HG02970 (cell line): ENCODE results near the gene SYPL2.

Experiments
- ATAC-seq: cut with Tn5 transposase; IDR thresholded peaks from one replicate; pipeline ENCODE4 v1.9.1; 2021; ENCODE audit warnings: mild to moderate bottlenecking, moderate library complexity, moderate number of reproducible peaks; ENCODE audit not compliant: unreplicated experiment, low FRiP score

SYPL2 gene

GRCh38 chr1:109490029-109490933 is 23.9 kb downstream of the SYPL2 start:
- no peak for ATAC-seq

DNA sequence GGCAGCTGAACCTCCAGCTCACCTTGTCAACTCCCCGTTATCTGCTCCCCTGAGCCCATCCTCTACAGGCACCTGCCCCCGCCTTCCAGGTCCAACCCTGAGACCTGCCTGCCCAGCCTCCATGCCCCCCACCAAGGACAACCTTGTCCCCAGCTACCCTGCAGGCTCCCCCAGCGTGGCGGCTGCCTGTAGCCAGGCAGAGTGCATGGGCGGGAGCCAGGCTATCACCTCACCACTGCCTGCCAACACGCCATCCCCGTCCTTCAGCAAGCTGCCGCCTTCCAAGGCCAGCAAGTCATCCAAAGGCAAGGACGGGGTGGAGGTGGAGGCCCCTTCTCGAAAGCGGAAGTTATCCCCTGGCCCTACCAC is 24.6 kb downstream of the SYPL2 start:
- ATAC-seq, result no peak

DNA sequence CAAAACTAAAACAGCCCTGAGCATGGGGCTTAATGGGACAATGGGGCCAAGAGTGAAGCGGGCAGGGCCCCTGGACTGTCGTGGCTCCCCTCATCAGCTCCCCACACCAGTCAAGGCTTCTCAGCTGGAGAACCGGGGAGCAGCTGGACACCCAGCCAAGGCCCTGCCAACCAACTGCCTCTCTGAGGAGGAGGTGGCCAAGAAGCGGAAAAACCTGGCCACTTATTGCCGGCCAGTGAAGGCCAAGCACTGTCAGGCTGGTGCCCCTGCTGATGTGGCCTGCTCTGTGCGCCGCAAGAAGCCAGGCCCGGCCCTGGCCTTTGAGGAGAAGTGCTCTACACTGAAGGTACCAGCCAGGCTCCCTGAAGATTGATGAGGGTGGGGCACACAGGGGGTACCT is 25.0 kb downstream of the SYPL2 start:
- no peak for ATAC-seq

- no peak for ATAC-seq
These were observed 26.4 kb downstream of the SYPL2 start for GRCh38 chr1:109492779-109493178.

DNA sequence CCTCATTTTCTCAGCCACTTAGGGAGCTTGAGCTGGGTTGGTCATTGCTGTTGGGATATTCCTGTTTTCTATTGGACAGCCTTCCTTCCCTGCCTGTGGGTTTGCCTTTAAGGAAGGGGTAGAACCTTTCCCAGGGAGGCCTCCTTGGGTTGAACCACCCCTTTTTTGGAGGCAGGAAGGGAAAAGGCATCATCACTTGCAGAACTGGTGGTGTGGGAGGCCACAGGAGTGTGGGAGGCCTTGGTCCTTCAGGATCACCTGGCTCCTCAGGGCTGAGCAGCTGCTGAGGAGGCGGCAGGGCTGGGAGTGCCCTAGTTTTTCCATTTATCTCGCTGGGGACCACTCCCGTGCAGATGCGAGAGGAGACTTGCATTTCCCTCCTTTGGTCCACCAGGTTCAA is 26.9 kb downstream of the SYPL2 start:
- ATAC-seq, result no peak

DNA sequence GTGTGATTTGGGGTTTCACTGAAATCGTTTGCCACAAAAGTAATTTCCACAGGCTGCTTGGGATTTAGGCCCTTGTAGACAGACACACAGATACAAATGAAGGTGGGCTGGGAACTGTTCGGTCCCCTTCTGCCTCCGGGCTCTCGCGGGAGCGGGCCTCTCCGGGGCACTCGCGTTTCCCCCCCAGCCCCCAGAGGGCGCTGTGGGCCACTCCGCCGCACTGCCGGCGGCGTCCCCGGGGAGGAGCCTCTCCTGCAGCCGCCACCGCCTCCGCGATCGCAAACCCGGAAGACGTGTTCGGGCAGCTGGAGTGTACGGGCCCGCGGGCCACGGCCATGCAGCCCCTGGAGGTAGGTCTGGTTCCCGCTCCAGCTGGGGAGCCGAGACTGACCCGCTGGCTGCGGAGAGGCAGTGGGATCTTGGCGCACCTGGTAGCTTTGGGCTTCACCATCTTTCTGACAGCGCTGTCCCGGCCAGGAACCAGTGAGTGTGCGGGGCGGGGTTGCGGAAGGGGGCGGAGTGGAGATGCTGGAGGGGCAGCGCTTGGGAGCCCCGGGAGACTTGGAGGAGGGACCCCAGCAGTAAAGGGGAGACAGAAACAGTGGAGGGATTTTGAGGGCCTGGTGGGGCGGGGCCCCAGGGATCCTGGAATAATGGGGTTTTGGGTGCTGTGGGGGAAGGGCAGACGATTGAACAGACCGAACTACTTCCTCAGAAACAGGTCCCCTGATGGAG is 27.6 kb downstream of the SYPL2 start, which contains the start of gene CYB561D1:
CYB561D1 (plus strand) TSS at position 290 of the 735 bp plus-strand sequence; CDS start at position 336, 46 bp downstream.
- peak; percentile 83 for ATAC-seq

GRCh38 chr1:109495738-109496137 is 29.4 kb downstream of the SYPL2 start:
- ATAC-seq, result no peak

DNA sequence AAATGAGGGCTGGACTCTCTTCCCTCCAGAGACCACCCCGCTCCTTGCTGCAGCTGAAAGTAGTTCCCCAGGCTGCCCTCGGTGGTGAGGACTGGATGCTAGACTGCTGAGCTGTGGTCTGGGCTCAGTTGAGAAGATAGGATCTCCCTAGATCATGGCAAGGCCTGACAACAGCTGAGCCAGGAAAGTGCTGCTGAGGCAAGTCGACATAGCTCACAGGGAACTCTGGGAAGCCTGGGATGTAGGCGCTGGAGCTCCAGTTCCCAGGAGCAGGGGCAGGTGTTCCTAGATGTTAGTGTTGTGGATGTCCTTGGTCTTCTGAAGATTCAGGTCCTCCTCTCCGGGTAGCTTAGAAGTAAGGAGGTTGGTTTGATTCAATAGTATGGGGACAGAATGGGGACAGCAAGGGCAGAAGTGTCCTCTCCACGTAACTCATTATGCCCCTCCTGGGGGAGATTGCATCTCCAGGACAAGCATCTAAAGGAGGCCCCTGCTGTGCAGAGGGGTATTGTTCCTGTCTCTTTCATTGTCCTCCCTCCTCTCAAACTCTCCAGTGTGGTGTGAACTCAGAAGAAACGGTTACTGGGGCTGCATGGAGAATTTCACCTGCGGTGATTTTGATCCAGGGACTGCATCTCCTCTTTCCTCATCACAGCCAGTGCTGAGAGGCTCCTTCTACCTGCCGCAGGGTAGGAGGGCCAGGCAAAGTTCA is 31.3 kb downstream of the SYPL2 start:
- ATAC-seq, result no peak

- ATAC-seq, result no peak
These were observed 31.9 kb downstream of the SYPL2 start for GRCh38 chr1:109498161-109498801.

DNA sequence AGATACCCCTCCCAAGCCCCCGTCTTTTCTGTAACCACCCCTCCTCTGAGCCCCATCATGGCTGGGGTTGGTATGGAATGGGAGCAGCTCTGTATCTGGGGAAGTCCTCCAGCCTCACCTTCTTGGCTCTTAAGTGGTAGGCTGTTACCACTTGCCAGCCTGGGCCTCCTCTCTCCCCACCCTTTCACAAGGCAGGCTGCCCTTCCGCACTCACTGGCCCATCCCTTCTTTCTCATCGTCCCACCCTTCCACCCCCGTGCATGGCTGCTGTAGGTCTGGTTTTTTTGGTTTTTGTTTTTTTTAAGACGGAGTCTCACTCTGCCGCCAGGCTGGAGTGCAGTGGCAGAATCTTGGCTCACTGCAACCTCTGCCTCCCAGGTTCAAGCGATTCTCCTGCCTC is 32.7 kb downstream of the SYPL2 start:
- no peak for ATAC-seq

- no peak for ATAC-seq
These were observed 33.6 kb downstream of the SYPL2 start for GRCh38 chr1:109499661-109500536.

GRCh38 chr1:109500941-109501381 is 34.6 kb downstream of the SYPL2 start:
- no peak for ATAC-seq

- no peak for ATAC-seq
These were observed 35.5 kb downstream of the SYPL2 start for GRCh38 chr1:109501644-109502363.

- no peak for ATAC-seq
These were observed 36.1 kb downstream of the SYPL2 start for GRCh38 chr1:109502364-109502851.

- ATAC-seq, result no peak
These were observed 37.6 kb downstream of the SYPL2 start for GRCh38 chr1:109503935-109504334.

DNA sequence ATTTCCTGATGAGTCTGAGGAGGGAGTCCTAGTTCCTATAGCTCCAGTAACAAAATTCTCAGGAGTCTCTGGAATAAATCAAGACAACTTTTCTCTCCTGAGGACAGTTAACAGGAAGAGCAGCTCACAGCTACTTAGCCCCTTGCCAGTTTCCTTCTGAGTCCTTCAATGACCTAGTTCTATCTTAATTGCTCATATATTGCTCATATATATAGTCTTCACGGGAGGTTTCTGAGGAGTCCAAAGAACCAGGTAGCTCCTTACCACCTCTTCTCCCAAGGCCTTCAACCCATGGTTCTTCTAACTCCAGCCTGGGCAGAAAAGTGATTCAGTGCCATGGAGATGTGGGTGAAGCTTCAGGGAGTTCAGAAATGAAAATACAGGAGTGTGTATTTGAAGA is 38.6 kb downstream of the SYPL2 start:
- no peak for ATAC-seq

DNA sequence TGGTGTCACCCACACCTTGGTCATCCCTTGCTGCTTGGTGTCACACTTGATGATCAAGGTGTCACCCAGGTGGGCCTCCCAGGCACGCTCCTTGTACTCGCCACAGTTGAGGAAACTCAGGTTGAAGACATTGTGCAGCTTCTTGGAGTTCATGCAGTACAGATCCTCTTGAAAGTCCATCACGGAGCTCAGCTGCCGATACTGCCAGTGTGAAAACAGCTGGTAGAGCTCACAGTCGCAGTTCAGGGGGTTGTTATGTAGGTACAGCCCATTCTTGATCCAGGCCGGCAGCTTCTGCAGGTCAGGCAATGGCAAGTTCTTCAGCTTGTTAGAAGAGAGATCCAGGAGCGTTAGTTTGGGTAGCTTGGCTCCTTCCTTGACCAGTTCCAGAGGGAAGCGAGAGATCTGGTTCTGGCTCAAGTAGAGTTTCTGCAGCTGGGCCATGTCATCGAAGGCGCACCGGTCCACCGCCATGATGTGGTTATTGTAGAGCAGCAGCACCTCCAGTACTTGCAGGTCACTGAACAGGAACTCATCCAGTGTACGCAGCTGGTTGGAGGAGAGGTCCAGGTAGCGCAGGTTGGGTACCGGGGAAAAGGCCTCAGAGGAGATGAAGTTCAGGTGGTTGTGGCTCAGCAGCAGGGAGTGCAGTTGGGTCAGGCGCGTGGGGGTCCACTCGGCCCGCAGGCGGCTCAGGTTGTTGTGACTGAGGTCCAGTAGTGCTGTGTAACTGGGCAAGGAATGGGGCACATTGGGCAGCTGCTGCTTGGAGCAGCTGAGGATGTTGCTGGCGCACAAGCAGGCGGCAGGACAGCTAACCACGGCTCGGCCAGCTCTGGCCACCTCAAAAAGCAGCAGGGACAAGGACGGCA is 41.9 kb downstream of the SYPL2 start:
- ATAC-seq, result no peak

GRCh38 chr1:109508873-109509175 is 42.5 kb downstream of the SYPL2 start:
- ATAC-seq, result no peak
